K562 (cell line): ENCODE measurements around the gene NENF. TPM values are rescaled to one million over a fixed set of nuclear protein-coding genes. Genes with fewer than 3 reads are reported as not detected.
A peak's percentile ranks its signal among the peaks of the same experiment; 100 is the strongest.

Experiments
- BACH1 ChIP-seq: fragments of 200-800 bp; sonication (Bioruptor generic); IDR thresholded peaks from 2 replicates; pipeline ENCODE4 v1.6.1; 2016; ENCODE audit warnings: missing genetic modification characterization, missing compliant biosample characterization
- CBFA2T3 ChIP-seq: fragments of 450-650 bp; IDR thresholded peaks from 2 replicates; pipeline ENCODE4 v1.6.1; 2017
- CEBPG ChIP-seq, 3 experiments: fragments of 200-800 bp in 1 of 3; sonication (Bioruptor generic) in 1 of 3; sonication (generic) in 1 of 3; formaldehyde crosslinking in 1 of 3; IDR thresholded peaks in 2 of 3; conservative IDR thresholded peaks in 1 of 3; 2 replicates each; pipeline versions ENCODE4 v1.6.1 to v1.8.0; 2016 to 2022; ENCODE audit warnings: missing compliant biosample characterization in 2 of 3, missing genetic modification characterization in 2 of 3, mild to moderate bottlenecking in 1 of 3, missing genetic modification reagents in 1 of 3
- DPF2 ChIP-seq: fragments of 450-650 bp; IDR thresholded peaks from 2 replicates; pipeline ENCODE4 v1.6.1; 2016
- GABPA ChIP-seq: fragments of 200-800 bp; sonication (Bioruptor generic); conservative IDR thresholded peaks from 2 replicates; pipeline ENCODE4 v1.6.1; 2016; ENCODE audit warnings: low read depth, missing genetic modification characterization, missing compliant biosample characterization
- KAT7 ChIP-seq: sonication (generic); formaldehyde crosslinking; IDR thresholded peaks from 2 replicates; pipeline ENCODE4 v1.8.0; 2022; ENCODE audit warnings: missing genetic modification reagents, mild to moderate bottlenecking, borderline replicate concordance
- KDM4B ChIP-seq, 2 experiments: fragments of 450-650 bp in 1 of 2; sonication (generic) in 1 of 2; IDR thresholded peaks; 2 replicates each; pipeline ENCODE4 v1.6.1; 2016 to 2017; ENCODE audit warnings: borderline replicate concordance in 2 of 2, antibody characterized with exemption in 1 of 2, low read depth in 1 of 2, mild to moderate bottlenecking in 1 of 2
- MEIS2 ChIP-seq: fragments of 450-650 bp; IDR thresholded peaks from 2 replicates; pipeline ENCODE4 v1.6.1; 2014; ENCODE audit warnings: mild to moderate bottlenecking; ENCODE audit not compliant: partially characterized antibody
- MTA1 ChIP-seq: fragments of 450-650 bp; IDR thresholded peaks from 2 replicates; pipeline ENCODE4 v1.6.1; 2017; ENCODE audit warnings: borderline replicate concordance
- NELFE ChIP-seq: IDR thresholded peaks from 2 replicates; pipeline ENCODE4 v1.6.1; 2011; ENCODE audit warnings: mild to moderate bottlenecking; ENCODE audit not compliant: insufficient read depth, insufficient read length
- NFYB ChIP-seq: IDR thresholded peaks from 2 replicates; pipeline ENCODE4 v1.6.1; 2011; ENCODE audit warnings: mild to moderate bottlenecking, moderate library complexity; ENCODE audit not compliant: insufficient read length; ENCODE audit errors: extremely low read depth
- NRF1 ChIP-seq, 2 experiments: fragments of 450-650 bp; IDR thresholded peaks in 1 of 2; conservative IDR thresholded peaks in 1 of 2; 2 replicates each; pipeline ENCODE4 v1.6.1; 2014; ENCODE audit warnings: mild to moderate bottlenecking in 2 of 2
- SMARCE1 ChIP-seq: fragments of 450-650 bp; IDR thresholded peaks from 2 replicates; pipeline ENCODE4 v1.7.1; 2016; ENCODE audit warnings: mild to moderate bottlenecking
- SP2 ChIP-seq: IDR thresholded peaks from 2 replicates; pipeline ENCODE4 v1.6.1; 2011; ENCODE audit warnings: mild to moderate bottlenecking, low read depth, low read length, moderate library complexity; ENCODE audit not compliant: poor library complexity, severe bottlenecking; ENCODE audit errors: extremely low read depth
- SRF ChIP-seq, 2 experiments: fragments of 250-450, 450-650 bp in 1 of 2; sonication (Bioruptor Pico) in 1 of 2; sonication (generic) in 1 of 2; formaldehyde crosslinking; IDR thresholded peaks; 2 replicates each; pipeline versions ENCODE4 v1.5.0 to v1.5.1; 2020 to 2022; ENCODE audit warnings: mild to moderate bottlenecking in 1 of 2, missing genetic modification reagents in 1 of 2
- TAF15 ChIP-seq: fragments of 200-400 bp; formaldehyde crosslinking; IDR thresholded peaks from 2 replicates; pipeline ENCODE4 v1.6.1; 2017; ENCODE audit warnings: mild to moderate bottlenecking, low read depth, low read length, moderate library complexity
- TSC22D4 ChIP-seq: fragments of 450-650 bp; IDR thresholded peaks from 2 replicates; pipeline ENCODE4 v1.6.1; 2016; ENCODE audit warnings: missing genetic modification characterization, missing biosample characterization, control low read depth
- XRCC3 ChIP-seq: fragments of 450-650 bp; IDR thresholded peaks from 2 replicates; pipeline ENCODE4 v1.6.1; 2017; ENCODE audit warnings: mild to moderate bottlenecking, moderate library complexity
- ZNF175 ChIP-seq: fragments of 200-800 bp; sonication (Bioruptor generic); IDR thresholded peaks from 2 replicates; pipeline ENCODE4 v1.6.1; 2016; ENCODE audit warnings: low read depth, mild to moderate bottlenecking, missing genetic modification characterization, missing compliant biosample characterization
- ZNF431 ChIP-seq: sonication (generic); formaldehyde crosslinking; IDR thresholded peaks from 2 replicates; pipeline ENCODE4 v1.8.0; 2022; ENCODE audit warnings: mild to moderate bottlenecking, missing genetic modification reagents
- ZNF551 ChIP-seq: fragments of 250-450 bp; sonication (Bioruptor Pico); IDR thresholded peaks from 2 replicates; pipeline ENCODE4 v1.5.0; 2021; ENCODE audit warnings: mild to moderate bottlenecking, moderate library complexity
- polyA plus RNA-seq, 8 experiments: library from polyadenylated mRNA; depleted of rRNA in 4 of 8; stranded (reverse) in 5 of 8; unstranded in 3 of 8; fragments of >200 nt; fragmentation: Nextera tagmentation in 2 of 8; fragmentation: Illumina TruSeq in 1 of 8; extraction: Ambion mirVana in 2 of 8; extraction: Trizol in 1 of 8; gene quantifications; 2 replicates each; pipeline versions ENCODE4 v1.2.1 to v1.2.3, GENCODE V29; 2011 to 2014; ENCODE audit warnings: inconsistent platforms in 1 of 8, missing spikeins in 1 of 8
- total RNA-seq, 7 experiments: library from RNA; depleted of rRNA in 6 of 7; stranded (reverse); fragments of >200 nt in 6 of 7; fragmentation: Illumina TruSeq in 2 of 7; extraction: Trizol in 2 of 7; gene quantifications; 2 replicates each; pipeline versions ENCODE4 v1.2.1 to v1.2.3, GENCODE V29; 2011 to 2021; ENCODE audit warnings: low replicate concordance in 1 of 7
- TF ChIP-seq, protein P1 (sequence below): fragments of 250-450 bp; sonication (Bioruptor Pico); IDR thresholded peaks from 2 replicates; pipeline ENCODE4 v1.5.0; 2020; ENCODE audit warnings: mild to moderate bottlenecking
- TF ChIP-seq, protein P2 (sequence below): sonication (generic); formaldehyde crosslinking; IDR thresholded peaks from 2 replicates; pipeline ENCODE4 v1.8.1; 2023; ENCODE audit warnings: mild to moderate bottlenecking, missing genetic modification reagents
- TF ChIP-seq, protein P3 (sequence below): fragments of 450-650 bp; IDR thresholded peaks from 2 replicates; pipeline ENCODE4 v1.6.1; 2017; ENCODE audit warnings: antibody characterized with exemption

Gene NENF
- total and polyA plus RNA-seq, 9 of the 15 experiments (the other 6 are each of a cell fraction or from before 2014, with no cell fraction given), result 6.1 to 100 (median 72.8) TPM

DNA sequence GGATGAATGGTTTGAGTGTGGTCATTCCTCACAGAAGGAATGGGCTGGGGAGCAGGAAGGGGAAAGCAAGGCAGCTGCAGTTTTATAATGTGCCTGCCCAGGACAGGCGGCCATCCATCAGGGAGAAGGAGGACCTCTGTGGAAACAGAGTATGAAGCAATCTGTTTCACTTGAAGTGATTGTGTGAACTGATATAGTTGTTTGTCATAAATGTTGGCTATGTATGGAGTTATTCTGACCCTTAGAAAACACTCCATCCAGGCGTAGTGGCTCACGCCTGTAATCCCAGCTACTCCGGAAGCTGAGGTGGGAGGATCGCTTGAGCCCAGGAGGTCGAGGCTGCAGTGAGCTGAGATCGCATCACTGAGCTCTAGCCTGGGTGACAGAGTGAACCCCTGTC, 46.5 kb downstream of the NENF start (continued):
- TF ChIP-seq, protein P1, sequence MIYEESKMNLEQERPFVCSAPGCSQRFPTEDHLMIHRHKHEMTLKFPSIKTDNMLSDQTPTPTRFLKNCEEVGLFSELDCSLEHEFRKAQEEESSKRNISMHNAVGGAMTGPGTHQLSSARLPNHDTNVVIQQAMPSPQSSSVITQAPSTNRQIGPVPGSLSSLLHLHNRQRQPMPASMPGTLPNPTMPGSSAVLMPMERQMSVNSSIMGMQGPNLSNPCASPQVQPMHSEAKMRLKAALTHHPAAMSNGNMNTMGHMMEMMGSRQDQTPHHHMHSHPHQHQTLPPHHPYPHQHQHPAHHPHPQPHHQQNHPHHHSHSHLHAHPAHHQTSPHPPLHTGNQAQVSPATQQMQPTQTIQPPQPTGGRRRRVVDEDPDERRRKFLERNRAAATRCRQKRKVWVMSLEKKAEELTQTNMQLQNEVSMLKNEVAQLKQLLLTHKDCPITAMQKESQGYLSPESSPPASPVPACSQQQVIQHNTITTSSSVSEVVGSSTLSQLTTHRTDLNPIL, result no peak
- TF ChIP-seq ZNF175 (CRISPR knock-in tag) (no peak), NELFE (no peak), TAF15 (no peak), SRF (CRISPR knock-in tag; IDR thresholded peaks at IDR 0.05) (0 out of 4 replicates have a peak, but pooled peaks of 1 of the 2 experiments have one; percentile 44), ZNF431 (no peak), MEIS2 (peak; percentile 39), ZNF551 (CRISPR knock-in tag) (no peak), MTA1 (no peak), NRF1 (conservative IDR thresholded peaks at IDR 0.05 in 1 of 2, IDR thresholded peaks at IDR 0.05 in 1 of 2) (peak in 1 of 2 experiments; percentile 12; a peak in 2 of 4 replicates), NFYB (no peak), TSC22D4 (tag) (no peak), SP2 (no peak), CBFA2T3 (no peak), KDM4B (IDR thresholded peaks at IDR 0.05; ENCODE audit: borderline replicate concordance in 2 of 2, low read depth in 1 of 2) (no peak), BACH1 (0 out of 2 replicates have a peak, but pooled peaks have one; percentile 33), SMARCE1 (0 out of 2 replicates have a peak, but pooled peaks have one; percentile 25), DPF2 (0 out of 2 replicates have a peak, but pooled peaks have one; percentile 23), XRCC3 (no peak), KAT7 (CRISPR knock-in tag) (no peak), GABPA (tag) (0 out of 2 replicates have a peak, but pooled peaks have one; percentile 44), CEBPG (CRISPR knock-in tag; IDR thresholded peaks at IDR 0.05) (peak; percentile 54; the same call in 1 of the 2 replicates), CEBPG (tag; conservative IDR thresholded peaks at IDR 0.05 in 1 of 2, IDR thresholded peaks at IDR 0.05 in 1 of 2) (peak; percentile 93 to 94)
- TF ChIP-seq, protein P2, sequence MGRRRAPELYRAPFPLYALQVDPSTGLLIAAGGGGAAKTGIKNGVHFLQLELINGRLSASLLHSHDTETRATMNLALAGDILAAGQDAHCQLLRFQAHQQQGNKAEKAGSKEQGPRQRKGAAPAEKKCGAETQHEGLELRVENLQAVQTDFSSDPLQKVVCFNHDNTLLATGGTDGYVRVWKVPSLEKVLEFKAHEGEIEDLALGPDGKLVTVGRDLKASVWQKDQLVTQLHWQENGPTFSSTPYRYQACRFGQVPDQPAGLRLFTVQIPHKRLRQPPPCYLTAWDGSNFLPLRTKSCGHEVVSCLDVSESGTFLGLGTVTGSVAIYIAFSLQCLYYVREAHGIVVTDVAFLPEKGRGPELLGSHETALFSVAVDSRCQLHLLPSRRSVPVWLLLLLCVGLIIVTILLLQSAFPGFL (CRISPR knock-in tag), result no peak
- TF ChIP-seq, protein P3, sequence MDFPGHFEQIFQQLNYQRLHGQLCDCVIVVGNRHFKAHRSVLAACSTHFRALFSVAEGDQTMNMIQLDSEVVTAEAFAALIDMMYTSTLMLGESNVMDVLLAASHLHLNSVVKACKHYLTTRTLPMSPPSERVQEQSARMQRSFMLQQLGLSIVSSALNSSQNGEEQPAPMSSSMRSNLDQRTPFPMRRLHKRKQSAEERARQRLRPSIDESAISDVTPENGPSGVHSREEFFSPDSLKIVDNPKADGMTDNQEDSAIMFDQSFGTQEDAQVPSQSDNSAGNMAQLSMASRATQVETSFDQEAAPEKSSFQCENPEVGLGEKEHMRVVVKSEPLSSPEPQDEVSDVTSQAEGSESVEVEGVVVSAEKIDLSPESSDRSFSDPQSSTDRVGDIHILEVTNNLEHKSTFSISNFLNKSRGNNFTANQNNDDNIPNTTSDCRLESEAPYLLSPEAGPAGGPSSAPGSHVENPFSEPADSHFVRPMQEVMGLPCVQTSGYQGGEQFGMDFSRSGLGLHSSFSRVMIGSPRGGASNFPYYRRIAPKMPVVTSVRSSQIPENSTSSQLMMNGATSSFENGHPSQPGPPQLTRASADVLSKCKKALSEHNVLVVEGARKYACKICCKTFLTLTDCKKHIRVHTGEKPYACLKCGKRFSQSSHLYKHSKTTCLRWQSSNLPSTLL, result peak; percentile 41; the same call in 1 of the 2 replicates
- TF ChIP-seq, all 486 proteins: peak for 20
